ENCODE data around the gene LRMDA. TPM values are rescaled to one million over a fixed set of nuclear protein-coding genes. Genes with fewer than 3 reads are reported as not detected.

The LRMDA gene
- total RNA-seq, 1 donor from 2014 or later, result not detected

- intact Hi-C loops (cut with micrococcal nuclease), result no loop called here
Observed at GRCh38 chr10:76281659-76282058, 850.2 kb downstream of the LRMDA start.

- intact Hi-C loops (cut with micrococcal nuclease), result no loop called here
Observed at GRCh38 chr10:76282061-76283025, 850.9 kb downstream of the LRMDA start.

GRCh38 chr10:76284351-76284750 is 852.9 kb downstream of the LRMDA start:
- intact Hi-C loops (cut with micrococcal nuclease), result no loop called here

GRCh38 chr10:76285012-76285411 is 853.6 kb downstream of the LRMDA start:
- intact Hi-C loops (cut with micrococcal nuclease), result no loop called here

- intact Hi-C loops (cut with micrococcal nuclease), result no loop called here
Observed at GRCh38 chr10:76285515-76285914, 854.1 kb downstream of the LRMDA start.

- intact Hi-C loops (cut with micrococcal nuclease), result no loop called here
Observed at GRCh38 chr10:76286536-76286935, 855.1 kb downstream of the LRMDA start.

GRCh38 chr10:76287856-76288255 is 856.4 kb downstream of the LRMDA start:
- intact Hi-C loops (cut with micrococcal nuclease), result no loop called here

GRCh38 chr10:76291175-76291574 is 859.8 kb downstream of the LRMDA start:
- intact Hi-C loops (cut with micrococcal nuclease), result no loop called here

- intact Hi-C loops (cut with micrococcal nuclease), result no loop called here
Observed at GRCh38 chr10:76291885-76292284, 860.5 kb downstream of the LRMDA start.

- intact Hi-C loops (cut with micrococcal nuclease), result no loop called here
Observed at GRCh38 chr10:76296957-76297356, 865.5 kb downstream of the LRMDA start.

- intact Hi-C loops (cut with micrococcal nuclease), result no loop called here
Observed at GRCh38 chr10:76297358-76297757, 865.9 kb downstream of the LRMDA start.

GRCh38 chr10:76297780-76298281 is 866.4 kb downstream of the LRMDA start:
- intact Hi-C loops (cut with micrococcal nuclease), result no loop called here

- intact Hi-C loops (cut with micrococcal nuclease), result no loop called here
Observed at GRCh38 chr10:76298329-76298728, 866.9 kb downstream of the LRMDA start.

GRCh38 chr10:76299501-76299900 is 868.1 kb downstream of the LRMDA start:
- intact Hi-C loops (cut with micrococcal nuclease), result no loop called here

- intact Hi-C loops (cut with micrococcal nuclease), result no loop called here
Observed at GRCh38 chr10:76301211-76301610, 869.8 kb downstream of the LRMDA start.

- intact Hi-C loops (cut with micrococcal nuclease), result no loop called here
Observed at GRCh38 chr10:76301950-76302349, 870.5 kb downstream of the LRMDA start.

- intact Hi-C loops (cut with micrococcal nuclease), result no loop called here
Observed at GRCh38 chr10:76302481-76302880, 871.1 kb downstream of the LRMDA start.

- intact Hi-C loops (cut with micrococcal nuclease), result no loop called here
Observed at GRCh38 chr10:76302961-76303630, 871.7 kb downstream of the LRMDA start.

- intact Hi-C loops (cut with micrococcal nuclease), result no loop called here
Observed at GRCh38 chr10:76303682-76304316, 872.4 kb downstream of the LRMDA start.

- intact Hi-C loops (cut with micrococcal nuclease), result no loop called here
Observed at GRCh38 chr10:76305930-76306615, 874.6 kb downstream of the LRMDA start.

- intact Hi-C loops (cut with micrococcal nuclease), result no loop called here
Observed at GRCh38 chr10:76306856-76307255, 875.4 kb downstream of the LRMDA start.
